PFSK-1 (cell line): ENCODE results near the gene CPSF2.

ENCODE experiments used
- FOXP2 ChIP-seq: optimal IDR thresholded peaks from 2 replicates; pipeline ENCODE3; 2011; ENCODE audit warnings: borderline replicate concordance, control low read depth, inconsistent platforms; ENCODE audit not compliant: insufficient read depth; ENCODE audit errors: extremely low read length, extremely low read depth
- POLR2AphosphoS5 ChIP-seq: IDR thresholded peaks from 2 replicates; pipeline ENCODE4 v1.6.1; 2012; ENCODE audit warnings: low read depth, mild to moderate bottlenecking, control low read depth, low read length, moderate library complexity
- REST ChIP-seq, 2 experiments: IDR thresholded peaks; 2 replicates each; pipeline versions ENCODE4 v1.6.1 to v1.8.0; 2011 to 2012; ENCODE audit warnings: low read depth in 2 of 2, low read length in 2 of 2, control low read depth in 1 of 2, inconsistent platforms in 1 of 2, mild to moderate bottlenecking in 1 of 2, moderate library complexity in 1 of 2; ENCODE audit not compliant: insufficient read depth in 1 of 2
- SIN3A ChIP-seq: IDR thresholded peaks from 2 replicates; pipeline ENCODE4 v1.6.1; 2012; ENCODE audit warnings: mild to moderate bottlenecking, low read length, moderate library complexity, borderline replicate concordance; ENCODE audit not compliant: insufficient read depth
- TAF1 ChIP-seq: IDR thresholded peaks from 2 replicates; pipeline ENCODE4 v1.6.1; 2012; ENCODE audit warnings: low read length, control low read depth, borderline replicate concordance; ENCODE audit not compliant: insufficient read depth

- TF ChIP-seq POLR2AphosphoS5 (no peak), FOXP2 (no peak), REST (IDR thresholded peaks at IDR 0.05; ENCODE audit: insufficient read depth in 1 of 2, low read depth in 2 of 2, low read length in 2 of 2) (no peak), TAF1 (no peak), SIN3A (no peak)
Measured at GRCh38 chr14:92185559-92185958, 63.8 kb downstream of the CPSF2 start.
